Spleen (tissue), 11 donors: Measurements from ENCODE around the gene POLN. TPM values are rescaled to one million over a fixed set of nuclear protein-coding genes. Genes with fewer than 3 reads are reported as not detected.

Experiments
- DNase-seq: peaks from one replicate; pipeline ENCODE4 v3.0.0-alpha.2; 2020
- H3K27ac ChIP-seq, 8 donors: fragments of 200-600 bp; sonication (generic) in 7 of 8; 1 replicate in 4 of 8; 2 replicates in 4 of 8; pipeline versions ENCODE4 v1.5.0 to v1.8.0; 2016 to 2021; ENCODE audit warnings: inconsistent platforms in 4 of 8, mild to moderate bottlenecking in 4 of 8, moderate library complexity in 1 of 8
- H3K27me3 ChIP-seq, 7 donors: fragments of 200-600 bp; sonication (generic) in 6 of 7; replicated peaks in 1 of 7; 1 replicate in 4 of 7; 2 replicates in 3 of 7; pipeline versions ENCODE4 v1.5.0 to v1.8.0; 2016 to 2021; ENCODE audit warnings: inconsistent platforms in 3 of 7, mild to moderate bottlenecking in 1 of 7
- H3K36me3 ChIP-seq, 6 donors: fragments of 200-600 bp; sonication (generic) in 5 of 6; 1 replicate in 4 of 6; 2 replicates in 2 of 6; pipeline versions ENCODE4 v1.5.0 to v1.8.0; 2016 to 2021; ENCODE audit warnings: inconsistent platforms in 2 of 6
- H3K4me1 ChIP-seq, 6 donors: fragments of 200-600 bp; sonication (generic) in 5 of 6; 1 replicate in 3 of 6; 2 replicates in 3 of 6; pipeline versions ENCODE4 v1.5.0 to v1.8.0; 2016 to 2021; ENCODE audit warnings: inconsistent platforms in 3 of 6
- H3K4me3 ChIP-seq, 8 donors: fragments of 200-600 bp; sonication (generic) in 7 of 8; 1 replicate in 4 of 8; 2 replicates in 4 of 8; pipeline versions ENCODE4 v1.5.0 to v1.8.0; 2016 to 2021; ENCODE audit warnings: inconsistent platforms in 4 of 8, mild to moderate bottlenecking in 4 of 8, moderate library complexity in 2 of 8
- H3K9me3 ChIP-seq, 8 donors: fragments of 200-600 bp; sonication (generic) in 7 of 8; 1 replicate in 4 of 8; 2 replicates in 4 of 8; pipeline versions ENCODE4 v1.5.0 to v1.8.0; 2016 to 2021; ENCODE audit warnings: inconsistent platforms in 4 of 8
- CTCF ChIP-seq, 11 experiments: fragments of 200-600 bp in 7 of 11; fragments of 450-650 bp in 4 of 11; sonication (generic) in 4 of 11; IDR thresholded peaks in 8 of 11; conservative IDR thresholded peaks in 3 of 11; 1 replicate in 7 of 11; 2 replicates in 4 of 11; pipeline versions ENCODE4 v1.4.0 to v1.8.0; 2016 to 2021; ENCODE audit warnings: antibody characterized with exemption in 11 of 11, inconsistent platforms in 4 of 11, mild to moderate bottlenecking in 1 of 11
- POLR2A ChIP-seq, 3 donors: fragments of 450-650 bp; IDR thresholded peaks; one replicate each; pipeline ENCODE4 v1.5.1; 2017; ENCODE audit warnings: antibody characterized with exemption in 3 of 3, mild to moderate bottlenecking in 1 of 3
- POLR2AphosphoS5 ChIP-seq, 3 donors: sonication (generic); formaldehyde crosslinking; IDR thresholded peaks; one replicate each; pipeline ENCODE4 v1.5.1; 2017; ENCODE audit warnings: antibody characterized with exemption in 3 of 3
- WGBS, 5 donors: extraction: QIAGEN DNeasy Blood & Tissue Kit in 3 of 5; methylation state at CpG; one replicate each; pipeline versions ENCODE4 v1.1.5 to v1.1.7; 2013 to 2018; 5-methylcytosine and 5-hydroxymethylcytosine counted together
- intact Hi-C: fragments of 100-400 bp; cut with DNase I; formaldehyde crosslinking; loops from one replicate; pipeline ENCODE4 v1.15.0; 2023; ENCODE audit warnings: low total_unique reads
- polyA plus RNA-seq, 3 donors: library from polyadenylated mRNA; stranded (reverse); fragments of 200-250 nt; gene quantifications; one replicate each; pipeline ENCODE4 v1.2.1, GENCODE V29; 2013
- total RNA-seq, 7 donors: library from RNA; depleted of rRNA in 3 of 7; stranded (reverse); fragments of >200 nt in 3 of 7; fragmentation: NEBNext Ultra II Directional in 4 of 7; extraction: Animal tissue kit (Norgen Biotek cat#: 25700) in 4 of 7; gene quantifications; one replicate each; pipeline versions ENCODE4 v1.1.0 to v1.2.1, GENCODE V29; 2016 to 2021
- donor health status: healthy with polysubstance abuse.
- donor health status: DM: no; HTN: no; CAD: no; lungs with moderate emphysema.
- donor health status: DM: no; HTN: no; CAD: no.
- donor health status: Bipolar disorder and iron deficiency.
- donor health status: healthy.
- donor health status: DM: no; HTN: no; CAD: no.
- donor health status: DM: yes; HTN: yes; CAD: no.

Gene POLN
- total and polyA plus RNA-seq, 10 donors = 1.2 to 3.5 (median 2.5) TPM

GRCh38 chr4:2138846-2139500 is 102.9 kb downstream of the POLN start:
- H3K9me3 ChIP-seq = no peaks in the 10 kb centered on the region
- TF ChIP-seq POLR2A (IDR thresholded peaks at IDR 0.05) (no peak), POLR2AphosphoS5 (IDR thresholded peaks at IDR 0.05) (no peak), CTCF (IDR thresholded peaks at IDR 0.05 in 8 of 11, conservative IDR thresholded peaks at IDR 0.05 in 3 of 11) (no peak)

GRCh38 chr4:2136726-2137125 is 105.2 kb downstream of the POLN start:
- 72 to 94% (median 88%) methylated on average over 7 of the region's 7 CpGs for WGBS, 5 donors
- H3K4me3 ChIP-seq = no peak overlapping the region
- TF ChIP-seq CTCF (IDR thresholded peaks at IDR 0.05 in 8 of 11, conservative IDR thresholded peaks at IDR 0.05 in 3 of 11) (no peak), POLR2A (IDR thresholded peaks at IDR 0.05) (no peak), POLR2AphosphoS5 (IDR thresholded peaks at IDR 0.05) (no peak)
- no peaks in the 10 kb centered on the region for H3K27me3 ChIP-seq
- no peak for DNase-seq
- H3K4me1 ChIP-seq = peaks cover 0 to 8% (median 6%) of the 10 kb centered on the region in 6 donors
- H3K36me3 ChIP-seq = no peaks in the 10 kb centered on the region
- H3K9me3 ChIP-seq = peaks cover 9 to 19% (median 16%) of the 10 kb centered on the region in 8 donors
- no peak overlapping the region for H3K27ac ChIP-seq
- intact Hi-C loops = no loop called here

More at GRCh38 chr4:2138846-2139500, 102.9 kb downstream of the POLN start:
- WGBS, 5 donors = 60 to 85% (median 76%) methylated on average over 11 of the region's 11 CpGs
- H3K4me1 ChIP-seq = peaks cover 0 to 8% (median 6%) of the 10 kb centered on the region in 6 donors
- intact Hi-C loops = no loop called here
- H3K4me3 ChIP-seq = no peak overlapping the region
- no peak for DNase-seq
- no peak overlapping the region for H3K27ac ChIP-seq
- no peaks in the 10 kb centered on the region for H3K27me3 ChIP-seq
- no peaks in the 10 kb centered on the region for H3K36me3 ChIP-seq

- intact Hi-C loops = no loop called here
- no peak for DNase-seq
Measured at GRCh38 chr4:2135083-2135482, 106.8 kb downstream of the POLN start.

More at GRCh38 chr4:2135083-2135482, 106.8 kb downstream of the POLN start:
- H3K27me3 ChIP-seq = no peaks in the 10 kb centered on the region
- H3K9me3 ChIP-seq = peaks cover 10 to 26% (median 21%) of the 10 kb centered on the region in 8 donors
- peaks cover 0 to 8% (median 6%) of the 10 kb centered on the region in 6 donors for H3K4me1 ChIP-seq
- H3K27ac ChIP-seq = no peak overlapping the region
- TF ChIP-seq POLR2AphosphoS5 (IDR thresholded peaks at IDR 0.05) = no peak
- TF ChIP-seq POLR2A (IDR thresholded peaks at IDR 0.05) = no peak
- no peak for TF ChIP-seq CTCF (IDR thresholded peaks at IDR 0.05 in 8 of 11, conservative IDR thresholded peaks at IDR 0.05 in 3 of 11)
- H3K4me3 ChIP-seq = no peak overlapping the region
- 21 to 50% (median 30%) methylated on average over 4 to 8 of the region's 8 CpGs for WGBS, 5 donors
- no peaks in the 10 kb centered on the region for H3K36me3 ChIP-seq
